NCI-H1092 treated with DMSO at 0.1 percent for 48 hours (cell line): ENCODE data around the gene TNF.
"Not testable (repeated sequence)": the region's sequence is repeated elsewhere in the genome, so short reads cannot be mapped to it uniquely, and the experiment has no call there.

Experiments
- DNase-seq: peaks from one replicate; lab custom pipeline; 2025; lab: John Stamatoyannopoulos, UW

The TNF gene

GRCh38 chr6:31544676-31545075 is 30.7 kb upstream of the TNF start:
- no peak for DNase-seq

- no peak for DNase-seq
Observed at GRCh38 chr6:31545291-31545690, 30.1 kb upstream of the TNF start.

GRCh38 chr6:31546339-31546957 is 28.9 kb upstream of the TNF start, which contains the start of gene ATP6V1G2:
Gene ATP6V1G2, minus strand, starts transcription at chr6:31546608. Its CDS starts 49 bp downstream, at chr6:31546559.
- DNase-seq = peak; percentile 70

GRCh38 chr6:31546958-31547726 is 28.2 kb upstream of the TNF start, which contains the start of gene NFKBIL1:
Gene NFKBIL1, plus strand, starts transcription at chr6:31547608. Its CDS starts 87 bp downstream, at chr6:31547695.
- DNase-seq = peak; percentile 94

- DNase-seq = peak; percentile 12
Observed at GRCh38 chr6:31547727-31548543, 27.4 kb upstream of the TNF start.

- DNase-seq = no peak
Observed at GRCh38 chr6:31548544-31548873, 26.9 kb upstream of the TNF start.

GRCh38 chr6:31551371-31551770 is 24.0 kb upstream of the TNF start:
- DNase-seq = not testable (repeated sequence)

- no peak for DNase-seq
Observed at GRCh38 chr6:31556307-31556706, 19.1 kb upstream of the TNF start.

GRCh38 chr6:31557443-31558317 is 17.7 kb upstream of the TNF start:
- DNase-seq = no peak

GRCh38 chr6:31558318-31558625 is 17.1 kb upstream of the TNF start:
- DNase-seq = no peak

GRCh38 chr6:31558631-31559500 is 16.5 kb upstream of the TNF start:
- no peak for DNase-seq

GRCh38 chr6:31559606-31559957 is 15.8 kb upstream of the TNF start:
- DNase-seq = no peak

GRCh38 chr6:31559958-31560696 is 15.2 kb upstream of the TNF start:
- no peak for DNase-seq

- DNase-seq = no peak
Observed at GRCh38 chr6:31560697-31561058, 14.7 kb upstream of the TNF start.

- no peak for DNase-seq
Observed at GRCh38 chr6:31567531-31568370, 7.6 kb upstream of the TNF start.

- no peak for DNase-seq
Observed at GRCh38 chr6:31568537-31568961, 6.8 kb upstream of the TNF start.

- DNase-seq = no peak
Observed at GRCh38 chr6:31569861-31570536, 5.4 kb upstream of the TNF start.

GRCh38 chr6:31572041-31572911 is 3.1 kb upstream of the TNF start, which contains the start of gene LTA:
Gene LTA, plus strand, starts transcription at chr6:31572289. Its CDS starts 454 bp downstream, at chr6:31572743.
- no peak for DNase-seq
